SIG-M5 (cell line): ENCODE results near the gene ZNF76.

Source experiments
- DNase-seq: peaks from one replicate; lab custom pipeline; 2025; lab: John Stamatoyannopoulos, UW

The ZNF76 gene

GRCh38 chr6:35237476-35237875 is 22.1 kb upstream of the ZNF76 start:
- no peak for DNase-seq

GRCh38 chr6:35238843-35239289 is 20.7 kb upstream of the ZNF76 start:
- DNase-seq, result no peak

- DNase-seq, result no peak
Measured at GRCh38 chr6:35239581-35239980, 20.0 kb upstream of the ZNF76 start.

- DNase-seq, result no peak
Measured at GRCh38 chr6:35240838-35241801, 18.4 kb upstream of the ZNF76 start.

- DNase-seq, result no peak
Measured at GRCh38 chr6:35242486-35242885, 17.0 kb upstream of the ZNF76 start.

- DNase-seq, result no peak
Measured at GRCh38 chr6:35242906-35243305, 16.6 kb upstream of the ZNF76 start.

GRCh38 chr6:35243386-35243958 is 16.1 kb upstream of the ZNF76 start:
- no peak for DNase-seq

- no peak for DNase-seq
Measured at GRCh38 chr6:35244551-35244950, 15.0 kb upstream of the ZNF76 start.

GRCh38 chr6:35247642-35248231 is 11.8 kb upstream of the ZNF76 start:
- no peak for DNase-seq

- no peak for DNase-seq
Measured at GRCh38 chr6:35248300-35248699, 11.2 kb upstream of the ZNF76 start.

GRCh38 chr6:35248965-35249364 is 10.6 kb upstream of the ZNF76 start:
- DNase-seq, result no peak

- DNase-seq, result no peak
Measured at GRCh38 chr6:35251949-35252348, 7.6 kb upstream of the ZNF76 start.

- no peak for DNase-seq
Measured at GRCh38 chr6:35253249-35253648, 6.3 kb upstream of the ZNF76 start.

- no peak for DNase-seq
Measured at GRCh38 chr6:35258336-35258735, 1.2 kb upstream of the ZNF76 start.

GRCh38 chr6:35258858-35259193 is 709 bp upstream of the ZNF76 start:
- DNase-seq, result no peak

- DNase-seq, result no peak
Measured at GRCh38 chr6:35259948-35260590, 534 bp downstream of the ZNF76 start.

GRCh38 chr6:35260591-35261570 is 1.3 kb downstream of the ZNF76 start:
- DNase-seq, result no peak

- no peak for DNase-seq
Measured at GRCh38 chr6:35262596-35262995, 3.1 kb downstream of the ZNF76 start.

- DNase-seq, result no peak
Measured at GRCh38 chr6:35264550-35265274, 5.2 kb downstream of the ZNF76 start.

- DNase-seq, result no peak
Measured at GRCh38 chr6:35265523-35265922, 6.0 kb downstream of the ZNF76 start.

- DNase-seq, result no peak
Measured at GRCh38 chr6:35267446-35267845, 7.9 kb downstream of the ZNF76 start.
